A549 (cell line): ENCODE measurements around the gene RRP12.

ENCODE experiments used
- CEBPB ChIP-seq, 2 experiments: fragments of >200 bp in 1 of 2; sonication (Bioruptor Twin) in 1 of 2; formaldehyde crosslinking in 1 of 2; IDR thresholded peaks; 2 replicates each; pipeline ENCODE4 v1.6.1; 2012 to 2016
- CTCF ChIP-seq: fragments of >200 bp; sonication (Bioruptor Twin); formaldehyde crosslinking; IDR thresholded peaks from 3 replicates; pipeline ENCODE4 v1.5.1; 2016
- ELK1 ChIP-seq: fragments of 150-350 bp; IDR thresholded peaks from 2 replicates; pipeline ENCODE4 v1.6.1; 2014; ENCODE audit warnings: low read depth, mild to moderate bottlenecking, low read length
- FOSL2 ChIP-seq, 2 experiments: fragments of 450-650 bp in 1 of 2; fragments of >200 bp in 1 of 2; sonication (Bioruptor Twin) in 1 of 2; formaldehyde crosslinking; IDR thresholded peaks; 2 replicates each; pipeline versions ENCODE4 v1.5.0 to v1.6.1; 2016 to 2020; ENCODE audit warnings: mild to moderate bottlenecking in 1 of 2, moderate library complexity in 1 of 2
- HMGXB4 ChIP-seq: fragments of 250-450 bp; sonication (Bioruptor Pico); IDR thresholded peaks from 2 replicates; pipeline ENCODE4 v1.5.0; 2021; ENCODE audit warnings: mild to moderate bottlenecking, moderate library complexity, borderline replicate concordance
- KDM1A ChIP-seq: fragments of 200-600 bp; sonication (generic); IDR thresholded peaks from 2 replicates; pipeline ENCODE4 v1.6.1; 2016; ENCODE audit warnings: low read depth, mild to moderate bottlenecking
- MAFK ChIP-seq: fragments of 450-650 bp; IDR thresholded peaks from 2 replicates; pipeline ENCODE4 v1.6.1; 2014; ENCODE audit not compliant: partially characterized antibody
- MAZ ChIP-seq: fragments of 150-350 bp; IDR thresholded peaks from 2 replicates; pipeline ENCODE4 v1.6.1; 2014; ENCODE audit warnings: antibody characterized with exemption, low read depth, low read length, borderline replicate concordance
- NR3C1 ChIP-seq: fragments of >200 bp; sonication (Bioruptor Twin); formaldehyde crosslinking; IDR thresholded peaks from 3 replicates; pipeline ENCODE4 v1.6.1; 2017
- POLR2A ChIP-seq: IDR thresholded peaks from 2 replicates; pipeline ENCODE4 v1.6.1; 2012; ENCODE audit warnings: mild to moderate bottlenecking, low read length
- ZFP36 ChIP-seq: fragments of 450-650 bp; IDR thresholded peaks from 2 replicates; pipeline ENCODE4 v1.6.1; 2014; ENCODE audit warnings: borderline replicate concordance; ENCODE audit not compliant: partially characterized antibody

GRCh38 chr10:97390091-97390490 lies 11.0 kb downstream of the RRP12 start:
- TF ChIP-seq POLR2A (no peak), MAZ (no peak), ELK1 (no peak), CTCF (no peak), FOSL2 (IDR thresholded peaks at IDR 0.05) (no peak), FOSL2 (CRISPR knock-in tag; IDR thresholded peaks at IDR 0.05) (no peak), ZFP36 (no peak), NR3C1 (no peak), MAFK (no peak), KDM1A (no peak), CEBPB (IDR thresholded peaks at IDR 0.05) (no peak), HMGXB4 (no peak)
